HEK293T (cell line): Measurements from ENCODE around the gene GHR.

Experiments used
- ARNT ChIP-seq: fragments of 450-650 bp; IDR thresholded peaks from 2 replicates; pipeline ENCODE4 v1.6.1; 2017; ENCODE audit warnings: mild to moderate bottlenecking
- ELF4 ChIP-seq: fragments of 450-650 bp; IDR thresholded peaks from 2 replicates; pipeline ENCODE4 v1.6.1; 2017; ENCODE audit warnings: antibody characterized with exemption
- FOXM1 ChIP-seq: fragments of 450-650 bp; IDR thresholded peaks from 2 replicates; pipeline ENCODE4 v1.6.1; 2017; ENCODE audit warnings: mild to moderate bottlenecking, borderline replicate concordance
- LEF1 ChIP-seq: fragments of 450-650 bp; IDR thresholded peaks from 2 replicates; pipeline ENCODE4 v1.6.1; 2017; ENCODE audit warnings: mild to moderate bottlenecking, borderline replicate concordance
- NFRKB ChIP-seq: fragments of 450-650 bp; IDR thresholded peaks from 2 replicates; pipeline ENCODE4 v1.6.1; 2016; ENCODE audit warnings: mild to moderate bottlenecking, moderate library complexity
- TARDBP ChIP-seq: fragments of 450-650 bp; IDR thresholded peaks from 2 replicates; pipeline ENCODE4 v1.6.1; 2016

DNA sequence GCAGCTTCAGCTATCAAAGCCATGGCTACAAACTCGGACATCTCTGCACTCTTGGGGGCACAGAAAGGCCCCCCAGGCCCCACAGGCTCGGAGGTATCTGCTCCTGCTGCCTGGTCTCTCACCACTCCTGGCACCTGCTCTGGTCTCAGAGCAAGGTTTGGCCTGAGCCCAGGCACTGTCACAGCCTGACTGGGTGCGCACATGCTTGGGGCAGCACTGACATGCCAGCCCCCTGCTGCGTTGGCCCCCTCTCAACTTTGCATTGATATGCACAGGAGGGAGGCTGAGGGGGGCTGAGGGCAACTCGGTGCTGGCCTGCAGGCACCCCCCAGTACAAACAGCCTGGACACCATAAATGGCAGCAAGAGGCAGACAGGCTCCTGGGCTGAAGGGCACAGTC lies 27.1 kb upstream of the GHR start:
- TF ChIP-seq LEF1 (no peak), TARDBP (no peak), ELF4 (no peak), NFRKB (no peak), ARNT (no peak), FOXM1 (no peak)
